Nephron progenitor cell (in vitro differentiated cells): ENCODE results near the gene ATP8B3.

Experiments
- DNase-seq: peaks from one replicate; pipeline ENCODE4 v3.0.0; 2021
- H3K27ac Mint-ChIP-seq: 2 replicates; pipeline ENCODE4 v1.8.0; 2021; ENCODE audit warnings: mild to moderate bottlenecking, moderate library complexity, mixed read lengths
- H3K27me3 Mint-ChIP-seq: 2 replicates; pipeline ENCODE4 v1.8.0; 2021; ENCODE audit warnings: mild to moderate bottlenecking, low read depth, mixed read lengths; ENCODE audit not compliant: poor library complexity
- H3K36me3 Mint-ChIP-seq: 2 replicates; pipeline ENCODE4 v1.8.0; 2021; ENCODE audit warnings: low read depth, mixed read lengths
- H3K4me1 Mint-ChIP-seq: 2 replicates; pipeline ENCODE4 v1.8.0; 2021; ENCODE audit warnings: mixed read lengths
- H3K4me3 Mint-ChIP-seq: 2 replicates; pipeline ENCODE4 v1.8.0; 2021; ENCODE audit warnings: mild to moderate bottlenecking, moderate library complexity, mixed read lengths
- H3K9me3 Mint-ChIP-seq: 2 replicates; pipeline ENCODE4 v1.8.0; 2021; ENCODE audit warnings: mild to moderate bottlenecking, moderate library complexity, mixed read lengths
- CTCF ChIP-seq: fragments of 200-600 bp; sonication (generic); IDR thresholded peaks from 2 replicates; pipeline ENCODE4 v1.5.0; 2021; ENCODE audit warnings: antibody characterized with exemption

Gene ATP8B3

GRCh38 chr19:1816530-1817298 is 4.6 kb upstream of the ATP8B3 start:
- no peak for TF ChIP-seq CTCF
- H3K27ac Mint-ChIP-seq = no peak overlapping the region
- peaks cover 14% of the 10 kb centered on the region for H3K36me3 Mint-ChIP-seq
- peaks cover 25% of the 10 kb centered on the region for H3K4me1 Mint-ChIP-seq
- peaks cover 10% of the 10 kb centered on the region for H3K27me3 Mint-ChIP-seq
- no peak overlapping the region for H3K4me3 Mint-ChIP-seq
- H3K9me3 Mint-ChIP-seq = no peaks in the 10 kb centered on the region
- no peak for DNase-seq

- H3K4me3 Mint-ChIP-seq = no peak overlapping the region
- no peaks in the 10 kb centered on the region for H3K9me3 Mint-ChIP-seq
- H3K27me3 Mint-ChIP-seq = peaks cover 13% of the 10 kb centered on the region
- peaks cover 10% of the 10 kb centered on the region for H3K36me3 Mint-ChIP-seq
- no peak for DNase-seq
- no peak overlapping the region for H3K27ac Mint-ChIP-seq
- TF ChIP-seq CTCF = no peak
- H3K4me1 Mint-ChIP-seq = peaks cover 25% of the 10 kb centered on the region
These were observed 3.8 kb upstream of the ATP8B3 start for GRCh38 chr19:1815605-1816529.

- peaks cover 20% of the 10 kb centered on the region for H3K27me3 Mint-ChIP-seq
- peaks cover 19% of the 10 kb centered on the region for H3K4me1 Mint-ChIP-seq
- TF ChIP-seq CTCF = no peak
- no peak for DNase-seq
- H3K4me3 Mint-ChIP-seq = no peak overlapping the region
- H3K36me3 Mint-ChIP-seq = peaks cover 1% of the 10 kb centered on the region
- no peak overlapping the region for H3K27ac Mint-ChIP-seq
- no peaks in the 10 kb centered on the region for H3K9me3 Mint-ChIP-seq
These were observed 2.9 kb upstream of the ATP8B3 start for GRCh38 chr19:1814833-1815604.

GRCh38 chr19:1814391-1814790 is 2.3 kb upstream of the ATP8B3 start:
- no peak for TF ChIP-seq CTCF
- no peak overlapping the region for H3K27ac Mint-ChIP-seq
- H3K36me3 Mint-ChIP-seq = no peaks in the 10 kb centered on the region
- no peaks in the 10 kb centered on the region for H3K9me3 Mint-ChIP-seq
- peaks cover 14% of the 10 kb centered on the region for H3K4me1 Mint-ChIP-seq
- peaks cover 26% of the 10 kb centered on the region for H3K27me3 Mint-ChIP-seq
- H3K4me3 Mint-ChIP-seq = no peak overlapping the region
- no peak for DNase-seq

GRCh38 chr19:1813192-1814182 is 1.4 kb upstream of the ATP8B3 start:
- Mint-ChIP-seq H3K4me1 (peaks cover 11% of the 10 kb centered on the region), H3K9me3 (no peaks in the 10 kb centered on the region)
- TF ChIP-seq CTCF = no peak

More at GRCh38 chr19:1813192-1814182, 1.4 kb upstream of the ATP8B3 start:
- Mint-ChIP-seq H3K27ac (no peak overlapping the region), H3K27me3 (peaks cover 29% of the 10 kb centered on the region), H3K4me3 (peak overlapping the region; percentile 87), H3K36me3 (no peaks in the 10 kb centered on the region)
- DNase-seq = no peak
